Inflammatory macrophage treated with lipopolysaccharide for 1 hour (primary cell): ENCODE data around the gene RIOK2.

Experiments
- DNase-seq, 2 donors: peaks; one replicate each; pipeline ENCODE4 v3.0.0-alpha.2; 2020 to 2022

RIOK2 gene

DNA sequence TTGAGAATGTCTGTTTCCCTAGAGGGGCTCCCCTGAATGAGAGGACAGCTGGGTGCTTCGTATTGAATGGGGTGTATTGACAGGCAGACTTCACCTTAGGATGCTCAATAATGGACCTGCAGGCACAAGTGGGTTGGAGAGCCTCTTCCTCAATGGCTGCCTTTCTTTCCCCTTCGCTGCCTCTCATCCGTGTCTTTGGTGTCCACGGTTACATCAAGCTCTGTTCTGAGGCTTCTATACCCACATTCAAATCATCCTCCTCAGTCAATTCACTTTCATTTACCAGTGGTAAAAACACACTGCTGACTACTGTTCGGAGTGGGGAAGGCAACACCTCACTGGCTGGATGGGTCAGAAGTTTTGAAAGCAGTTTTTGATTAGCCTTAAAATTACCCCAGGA, 61.2 kb downstream of the RIOK2 start:
- DNase-seq: no peak

DNA sequence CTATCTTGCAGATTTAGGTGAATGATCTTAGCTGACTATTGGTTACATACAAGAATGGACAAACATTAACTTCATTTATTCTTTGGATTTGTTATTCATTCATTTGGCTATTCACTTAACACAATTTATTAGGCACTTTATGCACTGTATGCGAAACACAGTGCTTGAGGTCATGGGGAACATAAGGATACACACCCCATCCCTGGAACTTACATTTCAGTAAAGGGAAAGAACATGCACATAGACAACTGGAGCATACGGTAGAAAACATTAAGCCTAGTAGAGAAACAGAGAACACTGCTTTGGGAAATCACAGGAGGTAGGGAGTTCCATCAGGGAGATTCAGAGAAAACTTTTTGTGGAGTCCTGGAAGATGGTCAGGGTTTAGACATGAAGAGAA, 62.9 kb downstream of the RIOK2 start:
- no peak for DNase-seq

DNA sequence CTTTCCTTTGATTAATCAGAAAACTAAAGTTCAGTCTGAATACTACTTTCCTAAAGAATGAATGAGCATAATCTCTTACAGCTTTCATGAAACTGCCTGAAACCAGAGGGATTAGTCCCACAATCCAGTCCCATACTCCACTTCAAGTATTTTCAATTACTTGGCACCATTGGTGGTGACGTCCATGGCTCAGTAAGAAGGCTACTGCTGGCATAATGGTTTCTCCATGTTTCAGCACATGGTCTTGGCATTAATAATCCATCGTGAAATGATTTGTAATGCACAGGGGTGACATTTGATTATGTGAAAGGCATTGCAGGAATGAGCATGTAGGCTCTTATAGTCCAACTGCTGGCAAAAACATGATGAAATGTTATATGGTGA, 64.0 kb downstream of the RIOK2 start:
- DNase-seq: no peak

DNA sequence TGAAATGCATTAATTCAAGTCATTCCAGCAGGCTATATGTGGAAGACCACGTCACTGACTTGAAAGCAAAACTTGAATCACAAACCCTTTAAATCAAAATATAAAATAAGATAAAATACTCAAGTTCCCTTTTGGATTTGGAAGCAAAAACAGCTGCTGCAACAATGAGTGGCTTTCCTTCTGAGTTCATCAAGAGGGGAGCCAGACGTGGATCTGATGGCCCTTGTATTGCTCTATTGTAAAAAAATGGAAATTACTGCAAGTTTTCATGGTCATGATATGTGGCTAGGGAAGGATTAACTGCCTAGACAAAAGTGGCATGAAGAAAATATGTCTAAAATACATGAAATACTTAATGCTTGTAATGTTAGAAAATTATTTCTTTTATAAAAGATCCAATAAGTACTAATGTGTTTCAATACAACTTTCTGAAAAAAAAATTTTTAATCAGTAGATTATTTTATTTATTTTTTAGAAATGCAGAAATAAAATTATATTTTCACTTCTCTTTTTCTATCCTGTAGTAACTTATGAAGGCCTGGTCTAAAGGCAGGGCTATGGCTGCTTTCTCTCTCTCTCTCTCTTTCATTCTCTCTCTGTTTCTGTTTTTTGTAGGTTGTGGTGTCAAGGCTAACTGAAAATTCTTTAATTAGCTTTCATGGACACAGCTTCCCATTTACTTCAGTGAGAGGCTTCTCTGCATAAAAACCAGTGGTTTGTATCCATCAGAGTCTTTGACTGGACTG, 64.6 kb downstream of the RIOK2 start:
- no peak for DNase-seq

DNA sequence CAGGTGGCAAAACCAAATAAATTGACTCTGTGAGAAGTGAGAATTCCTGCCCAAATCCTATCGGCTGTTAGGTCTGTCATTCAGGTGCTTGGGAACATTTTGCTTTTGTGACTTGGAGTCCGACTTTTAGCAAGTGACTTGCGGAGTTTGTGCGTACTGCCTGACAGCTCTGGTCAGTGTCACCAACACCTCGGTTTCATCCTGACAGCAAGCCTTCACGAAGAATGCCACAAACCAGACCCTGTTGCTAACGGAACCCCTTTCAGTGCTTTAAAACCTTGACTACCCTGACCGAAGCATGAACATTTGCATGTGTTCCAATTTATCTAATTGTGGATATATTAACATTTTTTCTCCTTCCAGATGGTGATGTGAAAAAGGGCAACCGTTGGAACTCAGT, 67.1 kb downstream of the RIOK2 start:
- DNase-seq: no peak

DNA sequence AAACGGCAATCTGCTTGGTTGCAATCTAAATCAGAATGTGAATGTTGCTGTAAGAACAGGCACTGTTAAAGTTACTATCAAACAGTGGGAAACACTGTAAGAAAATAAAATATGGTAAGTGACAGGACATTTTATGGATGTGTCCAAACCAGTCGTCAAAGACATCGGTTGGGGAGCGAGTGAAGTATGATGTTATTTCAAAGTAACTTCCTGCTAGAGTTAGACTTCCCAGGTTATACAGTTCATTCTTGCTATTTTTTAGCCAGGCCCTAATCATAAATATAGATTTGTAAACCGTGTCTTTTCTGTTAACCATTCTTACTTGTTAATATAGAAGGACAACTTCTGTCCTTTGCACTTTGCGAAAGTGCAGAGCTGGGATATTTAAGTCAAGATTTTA, 70.8 kb downstream of the RIOK2 start:
- no peak for DNase-seq

DNA sequence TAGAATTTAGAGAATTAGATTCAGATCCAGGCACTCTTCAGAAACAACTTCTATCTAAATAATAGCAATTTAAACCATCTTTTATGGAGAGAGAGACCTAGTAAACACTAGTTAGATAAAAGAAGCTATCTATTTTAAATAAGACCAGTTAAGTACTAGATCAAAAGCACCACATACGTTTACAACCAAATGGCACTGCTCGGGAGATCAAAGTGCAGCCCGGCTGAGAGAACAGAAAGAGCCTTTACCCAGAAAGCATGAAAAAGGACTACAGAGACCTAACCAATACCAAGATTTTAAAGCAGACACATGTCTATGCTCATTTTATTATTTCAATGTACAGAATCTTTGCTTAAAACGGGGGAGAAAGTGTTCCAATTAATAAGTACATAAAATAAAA, 71.4 kb downstream of the RIOK2 start:
- no peak for DNase-seq

DNA sequence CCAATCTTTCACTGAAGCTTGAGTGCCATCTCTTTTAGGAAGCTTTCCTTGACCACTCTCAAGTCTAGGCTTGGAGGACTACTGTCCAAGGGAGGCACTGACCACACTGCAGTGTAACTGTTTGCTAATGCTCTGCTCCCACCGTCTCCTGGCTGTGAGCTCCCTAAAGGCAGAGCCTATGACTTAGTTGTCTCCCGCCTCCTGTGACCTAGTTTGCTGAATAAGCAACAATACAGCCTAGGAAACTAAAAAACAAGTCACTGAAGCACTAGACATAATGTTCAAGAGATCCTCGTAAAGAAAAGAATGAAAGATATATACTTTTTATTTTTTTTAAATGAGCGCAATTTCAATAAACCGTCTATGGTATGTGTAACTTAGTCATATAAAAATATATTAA, 72.0 kb downstream of the RIOK2 start:
- no peak for DNase-seq
